ENCODE measurements around the gene EVA1A. TPM values are rescaled to one million over a fixed set of nuclear protein-coding genes. Genes with fewer than 3 reads are reported as not detected.
"Not testable (repeated sequence)": the region's sequence is repeated elsewhere in the genome, so short reads cannot be mapped to it uniquely, and the experiment has no call there.

The EVA1A gene
- total RNA-seq, 2 donors from 2014 or later, result 0.38 to 0.56 TPM

DNA sequence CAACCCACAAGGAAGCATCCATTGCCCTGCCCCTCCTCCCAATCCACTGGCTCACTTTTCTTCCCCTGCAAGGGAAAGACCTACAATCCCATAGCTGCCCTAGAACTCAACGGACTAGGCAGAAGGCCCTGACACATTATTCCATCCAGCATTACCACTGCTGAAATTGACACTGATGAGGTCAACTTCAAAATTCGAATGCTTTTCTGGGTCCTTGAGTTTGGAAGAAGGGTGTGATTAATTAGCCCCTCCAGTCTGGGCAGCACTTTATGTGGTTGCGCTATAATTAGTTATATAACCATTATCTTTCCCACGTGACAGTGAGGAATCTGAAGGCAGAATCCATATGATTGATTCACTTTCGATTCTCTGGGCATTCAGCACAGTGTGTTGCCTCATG is 55.7 kb downstream of the EVA1A start:
- Mint-ChIP-seq H3K4me1 (ENCODE audit: low read depth) (no peaks in the 10 kb centered on the region), H3K4me3 (no peak overlapping the region), H3K27me3 (ENCODE audit: low read depth) (no peaks in the 10 kb centered on the region), H3K27ac (no peak overlapping the region), H3K36me3 (ENCODE audit: insufficient read depth in 2 of 2) (peaks cover 2 to 5% of the 10 kb centered on the region in 2 donors), H3K9me3 (peaks cover 5% of the 10 kb centered on the region in 2 donors)
- DNase-seq, result no peak
- no peak for ATAC-seq (replicated peaks in 1 of 2)

DNA sequence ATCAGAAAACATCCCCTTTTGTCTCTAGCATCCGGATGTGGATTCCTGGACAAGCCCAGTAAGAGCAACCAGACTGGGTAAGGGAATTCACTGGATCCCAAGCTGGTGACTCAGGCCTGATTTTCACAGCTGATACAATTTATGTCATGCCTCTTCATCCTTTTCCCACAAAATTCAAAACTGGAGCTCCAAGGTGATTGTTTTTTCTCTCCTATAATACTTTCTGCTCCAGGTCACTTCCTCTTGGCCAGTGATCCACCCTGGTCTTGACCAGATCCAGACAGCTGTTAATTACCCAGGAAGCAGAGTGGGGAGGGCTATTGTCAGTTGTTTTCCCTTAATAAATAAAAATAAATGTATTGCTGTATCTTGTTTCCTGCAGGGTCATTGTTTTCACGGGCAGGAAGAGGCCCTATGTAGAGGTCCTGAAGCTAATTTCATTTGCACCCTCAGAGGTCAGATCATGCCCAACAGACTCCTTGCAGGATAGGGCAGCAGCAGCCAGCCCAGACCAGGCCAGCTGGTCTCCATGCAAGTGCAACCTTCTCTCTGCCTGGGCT is 57.6 kb downstream of the EVA1A start:
- H3K9me3 Mint-ChIP-seq, result no peaks in the 10 kb centered on the region
- H3K36me3 Mint-ChIP-seq (ENCODE audit: insufficient read depth in 2 of 2), result no peaks in the 10 kb centered on the region
- no peaks in the 10 kb centered on the region for H3K4me1 Mint-ChIP-seq (ENCODE audit: low read depth)
- no peak for DNase-seq
- H3K4me3 Mint-ChIP-seq, result no peak overlapping the region
- H3K27me3 Mint-ChIP-seq (ENCODE audit: low read depth), result no peaks in the 10 kb centered on the region
- ATAC-seq (replicated peaks in 1 of 2), result no peak
- no peak overlapping the region for H3K27ac Mint-ChIP-seq

DNA sequence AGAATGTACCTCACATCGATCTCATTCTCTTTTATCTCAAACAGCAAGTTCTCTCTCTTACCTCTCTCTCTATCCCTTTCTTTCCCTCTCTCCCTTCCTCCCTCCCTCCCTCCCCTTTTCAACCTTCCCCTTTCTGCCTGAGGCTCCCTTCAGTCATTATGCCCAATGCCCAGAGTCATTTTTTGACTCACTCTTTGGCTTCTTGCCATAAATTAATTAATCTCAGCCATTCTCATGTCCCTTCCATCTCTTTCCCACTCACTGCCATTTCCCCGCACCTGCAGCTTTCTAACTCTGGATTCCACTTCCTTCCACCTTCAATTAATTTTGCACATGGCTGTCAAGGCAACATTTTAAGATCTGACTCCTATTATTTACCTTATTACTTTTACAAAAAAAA is 60.1 kb downstream of the EVA1A start:
- Mint-ChIP-seq H3K27me3 (ENCODE audit: low read depth) (peaks cover 6% of the 10 kb centered on the region), H3K4me3 (no peak overlapping the region), H3K27ac (no peak overlapping the region), H3K36me3 (ENCODE audit: insufficient read depth in 2 of 2) (no peaks in the 10 kb centered on the region), H3K4me1 (ENCODE audit: low read depth) (no peaks in the 10 kb centered on the region), H3K9me3 (no peaks in the 10 kb centered on the region)
- DNase-seq (no peak), ATAC-seq (replicated peaks in 1 of 2) (no peak)

DNA sequence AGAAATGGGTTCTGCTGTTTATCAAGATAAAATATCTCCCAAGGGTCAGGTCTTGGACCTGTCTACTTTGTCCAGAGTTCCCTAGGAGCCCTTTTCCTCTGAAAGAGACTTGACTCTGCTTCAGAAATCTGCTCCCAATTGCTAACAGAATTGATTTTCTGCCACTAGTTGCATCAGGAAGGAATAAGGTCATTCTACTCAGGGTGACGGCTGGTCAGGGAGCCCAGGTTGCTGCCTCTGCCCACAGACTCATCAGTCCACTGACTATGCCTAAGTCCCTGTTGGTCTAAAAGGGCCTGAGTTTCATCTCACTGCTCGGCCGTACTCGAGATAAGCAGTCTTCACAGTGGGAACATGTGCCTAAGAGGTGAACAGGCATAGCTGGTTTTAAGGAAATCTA is 61.2 kb downstream of the EVA1A start:
- Mint-ChIP-seq H3K4me1 (ENCODE audit: low read depth) (no peaks in the 10 kb centered on the region), H3K27me3 (ENCODE audit: low read depth) (peaks cover 13% of the 10 kb centered on the region), H3K9me3 (no peaks in the 10 kb centered on the region), H3K36me3 (ENCODE audit: insufficient read depth in 2 of 2) (no peaks in the 10 kb centered on the region), H3K4me3 (no peak overlapping the region), H3K27ac (no peak overlapping the region)
- DNase-seq (no peak), ATAC-seq (replicated peaks in 1 of 2) (no peak)

DNA sequence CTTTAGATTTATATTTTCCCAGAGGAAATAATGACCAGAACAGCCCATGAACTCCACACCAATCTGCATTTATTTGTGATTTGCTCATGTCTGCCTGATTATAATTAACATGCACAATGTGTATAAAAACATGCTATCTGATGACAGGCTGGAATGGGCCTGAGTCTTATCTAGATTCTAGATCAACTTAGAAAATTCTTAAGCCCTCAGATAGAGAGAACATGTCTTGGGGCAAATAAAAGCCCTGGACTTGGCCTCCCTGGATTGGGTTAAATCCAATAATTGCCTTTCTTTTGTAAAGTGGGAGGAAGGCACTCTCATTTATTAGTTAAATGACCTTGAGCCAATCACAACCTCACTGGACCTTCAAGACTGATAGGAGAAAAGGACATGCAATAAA is 61.8 kb downstream of the EVA1A start:
- ATAC-seq (replicated peaks in 1 of 2), result no peak
- no peak overlapping the region for H3K27ac Mint-ChIP-seq
- no peaks in the 10 kb centered on the region for H3K36me3 Mint-ChIP-seq (ENCODE audit: insufficient read depth in 2 of 2)
- H3K27me3 Mint-ChIP-seq (ENCODE audit: low read depth), result peaks cover 13% of the 10 kb centered on the region
- no peak overlapping the region for H3K4me3 Mint-ChIP-seq
- no peaks in the 10 kb centered on the region for H3K4me1 Mint-ChIP-seq (ENCODE audit: low read depth)
- H3K9me3 Mint-ChIP-seq, result no peaks in the 10 kb centered on the region
- no peak for DNase-seq

DNA sequence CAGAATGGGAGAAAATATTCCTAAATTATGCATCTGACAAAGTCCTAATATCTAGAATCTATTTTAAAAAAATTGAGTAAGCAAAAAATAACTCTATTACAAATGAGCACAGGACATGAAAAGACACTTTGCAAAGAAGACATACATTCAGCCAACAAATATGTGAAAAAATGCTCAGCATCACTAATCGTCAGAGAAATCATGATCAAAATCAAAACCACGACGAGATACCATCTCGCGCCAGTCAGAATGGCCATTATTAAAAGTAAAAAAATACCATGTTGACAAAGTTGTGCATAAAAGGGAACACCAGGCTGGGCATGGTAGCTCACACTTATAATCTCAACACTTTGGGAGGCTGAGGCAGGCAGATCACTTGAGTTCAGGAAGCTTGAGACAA is 63.5 kb downstream of the EVA1A start:
- no peak for ATAC-seq (replicated peaks in 1 of 2)
- Mint-ChIP-seq H3K4me1 (ENCODE audit: low read depth) (no peaks in the 10 kb centered on the region), H3K36me3 (ENCODE audit: insufficient read depth in 2 of 2) (no peaks in the 10 kb centered on the region), H3K27me3 (ENCODE audit: low read depth) (peaks cover 13% of the 10 kb centered on the region), H3K9me3 (no peaks in the 10 kb centered on the region), H3K27ac (no peak overlapping the region), H3K4me3 (no peak overlapping the region)
- DNase-seq, result no peak

DNA sequence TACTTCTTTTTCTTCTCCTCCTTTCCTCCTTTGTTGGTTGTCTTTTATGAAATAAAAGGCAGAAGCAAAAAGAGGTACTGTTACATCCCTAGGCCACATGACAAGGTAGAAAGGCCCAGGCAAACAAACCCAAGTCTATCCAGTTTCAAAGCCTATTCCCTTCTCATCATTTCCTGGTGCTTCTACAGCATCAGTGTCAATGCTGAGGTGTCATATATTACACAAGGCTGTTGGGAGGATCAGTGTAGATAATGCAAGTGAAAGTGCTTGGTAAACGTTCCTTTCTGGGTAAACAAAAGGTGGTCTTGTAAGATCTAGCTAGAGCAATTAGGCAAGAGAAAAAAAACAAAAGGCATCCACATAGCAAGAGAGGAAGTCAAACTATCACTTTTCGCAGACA is 64.9 kb downstream of the EVA1A start:
- Mint-ChIP-seq H3K4me1 (ENCODE audit: low read depth) (no peaks in the 10 kb centered on the region), H3K36me3 (ENCODE audit: insufficient read depth in 2 of 2) (no peaks in the 10 kb centered on the region), H3K27me3 (ENCODE audit: low read depth) (peaks cover 13% of the 10 kb centered on the region)

DNA sequence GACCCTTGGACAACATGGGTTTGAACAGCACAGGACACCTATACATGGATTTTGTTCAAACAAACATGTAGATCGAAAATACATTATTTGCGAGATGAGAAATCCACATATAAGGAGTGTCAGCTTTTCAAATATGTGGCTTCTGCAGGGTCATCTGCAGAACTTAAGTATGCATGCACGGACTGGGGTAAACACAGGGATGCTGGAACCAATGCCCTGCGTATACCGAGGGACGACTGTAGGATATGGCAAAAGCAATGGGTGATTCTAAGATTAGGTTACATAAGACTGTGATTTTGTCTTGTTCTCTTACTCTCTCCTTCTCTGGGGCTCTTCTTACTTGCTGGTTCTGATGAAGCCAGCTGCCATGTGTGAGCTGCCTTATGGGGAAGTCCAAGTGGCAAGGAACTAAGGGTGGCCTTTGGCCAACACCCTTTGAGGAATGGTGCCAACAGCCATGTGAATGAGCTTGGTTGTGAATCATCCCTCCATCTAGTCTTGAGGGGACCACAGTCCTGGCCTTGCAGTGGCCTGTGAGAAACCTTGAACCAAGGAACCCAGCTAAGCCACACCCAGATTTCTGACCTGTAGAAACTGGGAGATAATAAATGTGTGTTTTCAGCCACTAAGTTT is 66.5 kb downstream of the EVA1A start:
- Mint-ChIP-seq H3K4me1 (ENCODE audit: low read depth) (no peaks in the 10 kb centered on the region), H3K36me3 (ENCODE audit: insufficient read depth in 2 of 2) (no peaks in the 10 kb centered on the region), H3K27ac (no peak overlapping the region), H3K4me3 (no peak overlapping the region), H3K27me3 (ENCODE audit: low read depth) (peaks cover 13% of the 10 kb centered on the region), H3K9me3 (no peaks in the 10 kb centered on the region)
- no peak for ATAC-seq (replicated peaks in 1 of 2)
- DNase-seq, result no peak

More for the DNA sequence above, 64.9 kb downstream of the EVA1A start:
- no peak for ATAC-seq (replicated peaks in 1 of 2)
- Mint-ChIP-seq H3K9me3 (no peaks in the 10 kb centered on the region), H3K4me3 (no peak overlapping the region), H3K27ac (no peak overlapping the region)
- no peak for DNase-seq

DNA sequence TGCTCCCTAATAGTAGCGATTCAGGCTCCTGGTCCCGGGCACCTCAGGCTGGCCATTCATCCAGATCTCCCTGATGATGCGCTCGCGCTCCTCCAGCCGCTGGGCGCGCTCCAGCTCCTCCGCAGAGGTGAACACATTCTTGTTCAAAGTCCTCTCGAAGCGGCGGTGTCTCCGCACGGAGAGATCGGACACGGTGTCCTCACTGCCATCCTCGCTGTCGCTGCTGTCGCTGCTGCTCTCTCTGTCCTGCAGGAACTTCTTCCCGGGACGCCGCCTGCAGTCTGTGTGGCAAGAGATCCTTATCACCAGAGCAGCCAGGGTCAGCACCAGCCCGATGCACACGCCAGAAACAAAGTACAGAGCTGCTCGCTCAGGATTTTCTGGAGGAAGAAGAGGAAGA is 67.5 kb downstream of the EVA1A start:
- Mint-ChIP-seq H3K36me3 (ENCODE audit: insufficient read depth in 2 of 2) (no peaks in the 10 kb centered on the region), H3K4me3 (no peak overlapping the region), H3K27me3 (ENCODE audit: low read depth) (peaks cover 13% of the 10 kb centered on the region), H3K4me1 (ENCODE audit: low read depth) (no peaks in the 10 kb centered on the region), H3K9me3 (no peaks in the 10 kb centered on the region), H3K27ac (no peak overlapping the region)
- DNase-seq, result no peak
- no peak for ATAC-seq (replicated peaks in 1 of 2)

DNA sequence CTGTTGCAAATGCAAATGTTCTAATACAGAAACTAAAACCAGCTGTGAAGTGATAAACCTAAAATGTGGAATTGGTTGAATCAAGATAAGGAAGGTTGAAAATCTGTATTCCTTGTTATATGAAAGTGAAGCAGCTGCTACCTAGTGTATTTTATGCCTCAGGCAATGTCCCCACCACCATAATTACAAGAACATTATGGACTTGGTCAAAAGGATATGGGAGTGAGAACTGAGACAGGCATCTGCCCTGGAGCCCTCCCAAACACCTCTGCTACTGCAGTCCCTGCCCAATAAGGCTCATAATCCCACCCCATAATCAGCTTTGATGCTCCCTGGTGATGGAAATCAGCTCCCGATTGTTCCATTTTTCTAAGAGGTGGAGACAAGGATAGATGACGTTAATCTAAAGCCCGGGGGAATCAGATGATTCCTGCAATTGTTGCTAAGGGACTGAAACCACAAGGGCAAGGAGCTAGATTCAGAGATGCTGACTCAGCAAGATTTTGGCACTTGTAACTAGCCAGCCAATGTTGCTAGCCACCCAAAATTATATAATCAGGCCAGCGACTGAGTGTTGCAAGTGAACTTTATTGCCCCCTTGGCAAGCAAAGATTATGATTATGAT is 69.5 kb downstream of the EVA1A start:
- no peak overlapping the region for H3K27ac Mint-ChIP-seq
- no peaks in the 10 kb centered on the region for H3K36me3 Mint-ChIP-seq (ENCODE audit: insufficient read depth in 2 of 2)
- DNase-seq, result no peak
- H3K9me3 Mint-ChIP-seq, result peaks cover 0 to 1% of the 10 kb centered on the region in 2 donors
- H3K4me1 Mint-ChIP-seq (ENCODE audit: low read depth), result no peaks in the 10 kb centered on the region
- no peak for ATAC-seq (replicated peaks in 1 of 2)
- no peak overlapping the region for H3K4me3 Mint-ChIP-seq
- H3K27me3 Mint-ChIP-seq (ENCODE audit: low read depth), result peaks cover 15% of the 10 kb centered on the region

DNA sequence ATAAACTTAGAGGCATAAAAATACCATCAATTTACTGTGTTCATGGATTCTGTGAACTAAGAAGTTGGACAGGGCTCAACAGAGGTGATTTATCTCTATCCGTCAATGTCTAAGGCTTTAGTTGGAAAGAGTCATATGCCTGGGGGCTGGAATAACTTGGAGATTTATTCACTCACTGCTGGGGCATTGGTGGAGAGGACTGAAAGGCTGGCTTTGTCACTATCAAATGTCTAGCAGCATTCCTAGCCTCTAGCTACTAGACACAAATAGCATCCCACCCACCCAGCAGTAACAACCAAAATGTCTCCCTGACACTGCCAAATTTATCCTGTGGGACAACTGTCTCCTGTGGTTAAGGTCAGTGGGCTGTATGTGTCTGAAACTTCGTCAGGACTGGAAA is 71.0 kb downstream of the EVA1A start:
- Mint-ChIP-seq H3K4me3 (no peak overlapping the region), H3K4me1 (ENCODE audit: low read depth) (no peaks in the 10 kb centered on the region), H3K27me3 (ENCODE audit: low read depth) (peaks cover 17% of the 10 kb centered on the region), H3K36me3 (ENCODE audit: insufficient read depth in 2 of 2) (no peaks in the 10 kb centered on the region), H3K27ac (no peak overlapping the region), H3K9me3 (peaks cover 0 to 1% of the 10 kb centered on the region in 2 donors)
- DNase-seq (no peak), ATAC-seq (replicated peaks in 1 of 2) (no peak)

DNA sequence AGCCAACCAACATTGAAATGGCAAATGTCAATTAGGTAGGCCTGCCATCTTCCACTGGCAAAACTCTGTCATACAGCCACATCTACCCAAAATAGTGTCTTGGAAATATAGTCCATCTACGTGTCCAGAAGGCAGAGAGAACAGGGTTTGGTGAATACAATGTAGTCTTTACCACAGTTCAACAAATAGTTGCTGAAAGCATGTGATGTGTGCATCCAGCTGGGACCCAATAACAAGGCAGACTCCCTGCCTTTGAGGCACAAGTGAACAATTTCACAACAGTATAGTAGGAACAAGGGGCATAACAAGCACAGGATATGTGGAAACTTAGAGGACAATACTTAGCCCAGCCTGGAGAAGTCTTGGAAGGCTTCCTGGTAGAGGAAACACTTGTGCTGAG is 72.6 kb downstream of the EVA1A start:
- no peak for ATAC-seq (replicated peaks in 1 of 2)
- Mint-ChIP-seq H3K27ac (no peak overlapping the region), H3K27me3 (ENCODE audit: low read depth) (peaks cover 17% of the 10 kb centered on the region), H3K4me3 (no peak overlapping the region), H3K36me3 (ENCODE audit: insufficient read depth in 2 of 2) (no peaks in the 10 kb centered on the region), H3K4me1 (ENCODE audit: low read depth) (no peaks in the 10 kb centered on the region), H3K9me3 (peaks cover 0 to 1% of the 10 kb centered on the region in 2 donors)
- DNase-seq, result no peak

DNA sequence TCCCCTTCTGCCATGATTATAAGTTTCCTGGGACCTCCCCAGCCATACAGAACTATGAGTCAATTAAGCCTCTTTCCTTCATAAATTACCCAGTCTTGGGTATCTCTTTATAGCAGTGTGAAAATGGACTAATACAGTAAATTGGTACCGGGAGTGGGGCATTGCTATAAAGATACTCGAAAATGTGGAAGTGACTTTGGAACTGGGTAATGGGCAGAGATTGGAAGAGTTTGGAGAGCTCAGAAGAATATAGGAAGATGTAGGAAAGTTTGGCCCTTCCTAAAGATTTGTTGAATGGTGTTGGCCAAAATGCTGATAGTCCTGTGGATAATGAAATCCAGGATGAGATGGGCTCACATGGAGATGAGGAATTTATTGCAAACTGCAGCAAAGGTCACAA is 74.0 kb downstream of the EVA1A start:
- DNase-seq; ATAC-seq (replicated peaks in 1 of 2); H3K4me1 Mint-ChIP-seq (ENCODE audit: low read depth); H3K9me3 Mint-ChIP-seq; H3K4me3 Mint-ChIP-seq; H3K27ac Mint-ChIP-seq; H3K36me3 Mint-ChIP-seq (ENCODE audit: insufficient read depth in 2 of 2): not testable (repeated sequence)
- peaks cover 17% of the 10 kb centered on the region for H3K27me3 Mint-ChIP-seq (ENCODE audit: low read depth)

DNA sequence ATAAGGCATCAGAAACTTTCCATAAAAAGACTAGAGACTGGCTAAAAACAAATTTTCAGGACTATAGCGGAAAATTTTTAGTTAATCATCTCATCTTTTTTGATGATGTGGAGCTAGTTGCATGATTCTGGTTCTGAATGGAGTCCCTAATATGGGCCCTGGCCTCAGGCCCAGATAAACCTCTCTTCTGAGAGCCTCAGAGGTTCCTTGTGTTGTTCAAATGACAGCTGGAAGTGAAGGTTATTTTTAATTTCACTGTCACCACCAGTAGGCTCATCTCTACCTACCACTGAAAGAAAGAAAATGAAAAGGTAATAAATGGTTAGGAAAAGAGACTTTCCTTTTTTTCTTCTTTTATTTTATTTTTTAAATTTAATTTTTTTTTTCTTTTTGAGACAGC is 75.9 kb downstream of the EVA1A start:
- Mint-ChIP-seq H3K36me3 (ENCODE audit: insufficient read depth in 2 of 2) (no peaks in the 10 kb centered on the region), H3K9me3 (peaks cover 0 to 1% of the 10 kb centered on the region in 2 donors), H3K4me1 (ENCODE audit: low read depth) (no peaks in the 10 kb centered on the region), H3K27me3 (ENCODE audit: low read depth) (peaks cover 17% of the 10 kb centered on the region), H3K27ac (no peak overlapping the region), H3K4me3 (no peak overlapping the region)
- ATAC-seq (replicated peaks in 1 of 2) (no peak), DNase-seq (no peak)
